KMS-11 (cell line): ENCODE measurements around the gene RNF34.

ENCODE experiments used
- H2AFZ ChIP-seq: fragments of 200-600 bp; sonication (generic); 2 replicates; pipeline ENCODE4 v1.6.1; 2016; ENCODE audit warnings: antibody characterized with exemption, mixed run types, low read depth
- H3K27ac ChIP-seq: fragments of 200-600 bp; sonication (generic); 2 replicates; pipeline ENCODE4 v1.6.1; 2016; ENCODE audit warnings: mild to moderate bottlenecking, mixed run types
- H3K27me3 ChIP-seq: fragments of 200-600 bp; sonication (generic); 2 replicates; pipeline ENCODE4 v1.6.1; 2017; ENCODE audit warnings: mild to moderate bottlenecking, low read depth, mixed run types, moderate library complexity; ENCODE audit not compliant: insufficient read depth
- H3K36me3 ChIP-seq: fragments of 200-600 bp; sonication (generic); 2 replicates; pipeline ENCODE4 v1.6.1; 2017; ENCODE audit warnings: mild to moderate bottlenecking, mixed run types; ENCODE audit not compliant: insufficient read depth
- H3K4me1 ChIP-seq: fragments of 200-600 bp; sonication (generic); 2 replicates; pipeline ENCODE4 v1.6.1; 2016; ENCODE audit warnings: mild to moderate bottlenecking, low read depth, mixed run types; ENCODE audit not compliant: poor library complexity, severe bottlenecking
- H3K4me2 ChIP-seq: fragments of 200-600 bp; sonication (generic); 2 replicates; pipeline ENCODE4 v1.7.0; 2016; ENCODE audit warnings: mild to moderate bottlenecking, mixed run types
- H3K4me3 ChIP-seq: fragments of 200-600 bp; sonication (generic); IDR thresholded peaks from 2 replicates; pipeline ENCODE4 v1.6.1; 2017; ENCODE audit warnings: low read depth, low read length, mixed read lengths; ENCODE audit not compliant: insufficient read depth
- H3K79me2 ChIP-seq: fragments of 200-600 bp; sonication (generic); 2 replicates; pipeline ENCODE4 v1.6.1; 2016; ENCODE audit warnings: low read depth, mixed run types; ENCODE audit not compliant: insufficient read depth
- H3K9ac ChIP-seq: fragments of 200-600 bp; sonication (generic); 2 replicates; pipeline ENCODE4 v1.6.1; 2016; ENCODE audit warnings: mild to moderate bottlenecking, mixed run types
- H4K20me1 ChIP-seq: fragments of 200-600 bp; sonication (generic); 2 replicates; pipeline ENCODE4 v1.6.1; 2016; ENCODE audit warnings: mild to moderate bottlenecking, mixed run types; ENCODE audit not compliant: insufficient read depth
- CTCF ChIP-seq: fragments of 200-600 bp; sonication (generic); conservative IDR thresholded peaks from 2 replicates; pipeline ENCODE4 v1.6.1; 2017; ENCODE audit warnings: low read depth, mild to moderate bottlenecking, antibody characterized with exemption, low read length, moderate library complexity, mixed read lengths

Gene RNF34

GRCh38 chr12:121397521-121397920 is 2.4 kb upstream of the RNF34 start:
- H3K27ac ChIP-seq = no peak overlapping the region
- H3K4me2 ChIP-seq = no peak overlapping the region
- no peaks in the 10 kb centered on the region for H4K20me1 ChIP-seq
- no peaks in the 10 kb centered on the region for H3K36me3 ChIP-seq
- peaks cover 22% of the 10 kb centered on the region for H3K79me2 ChIP-seq
- H3K27me3 ChIP-seq = no peaks in the 10 kb centered on the region
- peaks cover 26% of the 10 kb centered on the region for H3K4me1 ChIP-seq
- H3K4me3 ChIP-seq = no peak overlapping the region
- no peak overlapping the region for H2AFZ ChIP-seq
- H3K9ac ChIP-seq = no peak overlapping the region
- no peak for TF ChIP-seq CTCF

- no peak overlapping the region for H3K4me3 ChIP-seq
- H4K20me1 ChIP-seq = no peaks in the 10 kb centered on the region
- H3K4me1 ChIP-seq = peaks cover 27% of the 10 kb centered on the region
- H3K9ac ChIP-seq = no peak overlapping the region
- H3K79me2 ChIP-seq = peaks cover 31% of the 10 kb centered on the region
- H2AFZ ChIP-seq = no peak overlapping the region
- no peak for TF ChIP-seq CTCF
- H3K27me3 ChIP-seq = no peaks in the 10 kb centered on the region
- H3K4me2 ChIP-seq = peak overlapping the region; percentile 43; the same call in 1 of the 2 replicates
- H3K27ac ChIP-seq = no peak overlapping the region
- H3K36me3 ChIP-seq = no peaks in the 10 kb centered on the region
These were observed 1.6 kb upstream of the RNF34 start for GRCh38 chr12:121398355-121398754.

GRCh38 chr12:121400332-121401139 is 618 bp downstream of the RNF34 start:
- H3K36me3 ChIP-seq = no peaks in the 10 kb centered on the region
- H3K4me1 ChIP-seq = peaks cover 27% of the 10 kb centered on the region
- TF ChIP-seq CTCF = no peak
- peaks cover 37% of the 10 kb centered on the region for H3K79me2 ChIP-seq
- peak overlapping the region; percentile 67 for H3K27ac ChIP-seq
- peak overlapping the region; percentile 36; the same call in 1 of the 2 replicates for H2AFZ ChIP-seq
- peak overlapping the region; percentile 79 for H3K9ac ChIP-seq
- H4K20me1 ChIP-seq = no peaks in the 10 kb centered on the region
- H3K4me3 ChIP-seq = no peak overlapping the region
- H3K27me3 ChIP-seq = no peaks in the 10 kb centered on the region
- H3K4me2 ChIP-seq = peak overlapping the region; percentile 87

GRCh38 chr12:121403721-121404120 is 3.8 kb downstream of the RNF34 start:
- Histone ChIP-seq H3K4me2 (no peak overlapping the region), H4K20me1 (no peaks in the 10 kb centered on the region), H3K27me3 (no peaks in the 10 kb centered on the region), H3K79me2 (peaks cover 37% of the 10 kb centered on the region), H3K27ac (no peak overlapping the region), H3K4me1 (peaks cover 24% of the 10 kb centered on the region), H3K9ac (no peak overlapping the region), H3K36me3 (no peaks in the 10 kb centered on the region), H3K4me3 (no peak overlapping the region), H2AFZ (no peak overlapping the region)
- TF ChIP-seq CTCF = no peak
